GM21529 (cell line): Measurements from ENCODE around the gene NPW.
"Not testable (repeated sequence)": the region's sequence is repeated elsewhere in the genome, so short reads cannot be mapped to it uniquely, and the experiment has no call there.

Experiments used
- ATAC-seq: cut with Tn5 transposase; IDR thresholded peaks from one replicate; pipeline ENCODE4 v1.9.1; 2021; ENCODE audit not compliant: unreplicated experiment

NPW gene

DNA sequence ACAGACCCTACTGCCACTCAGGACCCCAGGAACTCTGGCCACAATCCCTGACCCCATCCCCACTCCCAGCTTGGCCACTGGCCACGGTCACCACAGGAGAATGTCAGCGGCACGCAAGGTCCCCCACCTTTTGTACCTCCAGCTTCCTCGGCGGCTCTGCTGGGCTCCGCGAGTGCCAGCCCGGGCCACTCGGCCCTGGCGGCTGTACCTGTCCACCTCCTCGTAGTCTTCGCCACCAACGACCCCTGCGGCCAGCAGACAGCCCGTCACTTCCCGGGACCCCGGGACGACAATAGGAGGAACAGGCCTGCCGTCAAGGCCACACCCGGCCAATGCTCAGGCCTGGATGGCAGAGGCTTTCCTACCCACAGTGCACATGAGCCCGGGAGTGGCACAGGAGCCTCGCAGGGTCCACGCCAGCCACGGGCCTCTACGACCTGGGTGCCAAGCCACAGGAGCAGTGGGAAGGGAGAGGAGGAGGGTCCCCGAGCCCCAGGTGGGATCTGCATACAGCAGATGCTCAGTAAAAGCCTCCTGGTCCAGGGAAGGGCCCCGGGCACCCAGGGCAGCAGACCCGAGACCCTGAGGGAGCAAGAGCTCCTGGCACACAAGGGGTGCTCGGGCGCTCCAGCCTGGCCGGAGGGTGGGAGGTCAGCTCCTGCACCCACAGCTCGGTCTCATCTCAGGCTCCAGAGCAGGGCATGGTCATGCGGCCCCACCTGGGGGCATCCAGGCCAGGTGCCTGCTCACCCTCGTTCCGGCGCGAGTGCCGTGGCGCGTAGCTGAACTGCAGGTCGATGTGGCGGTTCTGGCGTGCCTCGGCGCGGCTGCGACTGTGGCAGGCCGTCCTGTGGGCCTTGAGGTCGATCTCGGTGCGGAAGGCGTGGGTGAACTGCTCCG, 17.9 kb upstream of the NPW start:
- ATAC-seq = no peak

DNA sequence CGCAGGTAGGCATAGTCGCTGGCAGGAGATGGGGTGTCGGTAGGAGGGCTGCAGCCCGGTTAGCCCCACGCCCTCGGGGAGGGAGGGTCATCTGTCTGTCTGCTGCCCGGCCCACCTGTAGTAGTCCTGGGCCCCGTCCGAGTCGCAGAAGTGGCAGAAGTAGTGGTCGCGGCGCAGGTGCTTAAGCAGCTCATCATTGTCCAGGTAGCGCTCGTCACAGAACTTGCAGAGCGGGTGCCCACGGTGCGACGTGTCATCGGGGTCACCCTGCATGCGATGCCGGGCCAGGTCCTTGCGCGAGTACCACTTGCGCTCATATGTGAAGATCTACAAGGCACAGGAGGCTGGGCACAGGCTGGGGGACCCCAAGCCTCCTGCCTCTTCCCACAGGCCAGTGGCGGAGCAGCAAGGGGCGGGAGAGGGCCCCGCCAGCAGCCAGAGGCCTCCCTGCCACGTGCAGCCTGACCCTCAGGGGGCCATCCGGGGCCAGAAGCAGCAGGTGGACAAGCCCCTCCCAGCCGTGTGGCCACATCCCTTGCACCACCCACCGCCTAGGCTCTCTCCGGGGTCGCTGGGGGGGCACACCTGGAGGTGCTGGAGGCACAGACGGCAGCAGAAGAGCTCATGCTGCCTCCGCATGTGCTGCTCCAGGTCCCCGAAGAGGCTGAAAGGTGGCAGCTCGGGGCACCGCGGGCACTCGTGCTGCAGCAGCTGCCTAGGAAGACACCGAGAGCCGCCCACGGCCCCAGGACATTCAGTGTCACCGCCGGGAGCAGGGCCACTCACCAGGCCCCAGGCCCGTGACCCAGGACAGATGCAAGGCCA, 17.0 kb upstream of the NPW start:
- no peak for ATAC-seq

DNA sequence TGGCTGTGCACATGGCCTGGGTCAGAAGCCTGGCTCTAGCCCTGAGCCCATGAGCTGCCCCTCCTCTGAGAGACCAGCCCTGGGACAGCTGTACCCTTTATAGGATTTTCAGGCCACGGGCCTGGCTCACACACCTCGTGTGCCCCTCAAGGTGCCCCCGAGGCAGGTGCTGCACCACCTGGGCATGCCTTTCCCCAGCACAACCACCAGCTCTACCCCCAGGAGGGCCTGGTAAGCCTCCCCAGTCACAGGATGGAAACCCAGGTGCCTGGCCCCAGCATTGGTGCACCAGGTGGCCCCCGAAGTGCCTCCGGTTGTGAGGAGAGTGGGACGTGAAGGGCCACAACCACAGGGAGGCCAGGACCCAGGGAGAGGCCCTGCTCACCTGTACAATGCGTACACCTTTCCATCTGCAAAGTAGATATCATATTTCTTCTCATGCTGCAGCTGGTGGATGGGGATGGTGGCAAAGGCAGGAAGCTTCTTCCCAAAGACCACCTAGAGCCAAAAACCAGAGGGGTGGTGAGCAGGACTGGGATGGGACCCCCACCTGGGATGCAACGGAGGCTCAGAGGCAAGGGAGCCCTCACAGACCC, 16.3 kb upstream of the NPW start:
- ATAC-seq = no peak

DNA sequence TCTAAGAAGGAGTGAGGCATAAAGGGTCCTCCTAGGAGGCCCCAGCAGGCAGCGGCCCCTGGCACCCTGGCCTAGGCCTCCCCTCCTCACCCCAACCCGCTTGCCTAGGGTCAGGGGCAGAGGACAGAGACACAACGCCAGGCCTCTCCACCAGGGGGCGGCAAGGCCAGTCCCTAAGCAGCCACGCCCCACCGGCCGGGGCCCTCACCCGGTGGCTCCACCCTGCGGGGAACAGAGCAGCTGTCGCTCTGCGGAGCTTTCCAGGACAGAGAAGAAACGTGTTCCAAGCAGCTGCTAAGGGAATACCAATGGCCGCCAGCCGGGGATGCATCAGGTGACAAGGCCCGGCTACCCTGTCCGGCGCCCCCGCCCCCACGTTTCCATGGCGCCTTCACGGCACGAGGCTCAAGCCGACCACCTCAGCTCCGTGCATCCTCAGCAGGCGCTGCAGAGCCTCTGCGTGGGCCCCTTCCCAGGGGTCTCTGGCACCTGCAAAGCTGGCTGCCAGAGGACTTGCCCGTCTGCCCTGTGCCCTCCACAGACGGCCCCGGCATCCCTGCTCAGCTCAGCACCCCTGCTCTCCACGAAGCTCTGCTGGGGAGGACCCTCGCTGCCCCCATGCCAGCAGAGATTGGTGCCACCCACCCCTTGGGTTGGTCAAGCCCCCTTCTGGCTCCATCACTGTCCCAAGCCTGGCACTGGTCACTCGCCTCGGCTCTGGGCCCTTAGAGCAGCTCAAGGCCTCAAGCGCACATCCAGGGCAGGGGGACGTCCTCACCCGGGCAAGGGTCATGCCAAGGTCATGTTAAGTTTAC, 15.6 kb upstream of the NPW start:
- ATAC-seq = peak; percentile 61

DNA sequence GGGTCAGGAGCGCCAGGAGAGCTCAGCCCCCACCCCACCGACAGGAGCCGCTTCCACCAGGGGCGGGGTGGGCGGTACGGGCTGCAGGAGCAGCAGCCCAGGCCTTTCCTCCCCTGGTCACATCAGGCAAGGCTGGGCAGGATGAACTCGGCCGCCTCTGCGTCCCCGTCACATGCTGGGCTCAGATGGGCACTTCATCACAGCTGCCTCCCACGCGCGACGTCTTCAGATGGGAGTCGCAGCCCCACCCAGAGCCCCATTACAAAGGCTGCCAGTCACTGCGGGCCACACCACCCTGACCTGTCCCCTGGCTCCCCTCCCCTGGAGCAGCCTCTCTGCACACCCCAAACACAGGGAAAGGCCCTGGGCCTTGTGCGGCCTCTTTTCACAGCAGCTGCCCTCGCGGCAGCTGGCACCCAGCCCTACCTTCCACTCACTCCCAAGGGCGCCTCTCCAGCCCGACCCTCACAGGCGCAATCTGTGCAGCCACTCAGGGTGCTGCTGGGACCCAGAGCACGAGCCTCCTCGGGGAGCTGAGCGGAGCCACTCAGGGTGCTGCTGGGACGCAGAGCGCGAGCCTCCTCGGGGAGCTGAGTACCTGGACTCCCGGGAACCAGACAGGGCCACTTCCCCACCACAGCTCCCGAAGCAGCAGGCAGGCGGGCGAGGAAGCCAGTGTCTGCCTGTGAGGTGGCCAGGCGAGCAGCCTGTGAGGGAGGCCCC, 14.6 kb upstream of the NPW start:
- no peak for ATAC-seq

DNA sequence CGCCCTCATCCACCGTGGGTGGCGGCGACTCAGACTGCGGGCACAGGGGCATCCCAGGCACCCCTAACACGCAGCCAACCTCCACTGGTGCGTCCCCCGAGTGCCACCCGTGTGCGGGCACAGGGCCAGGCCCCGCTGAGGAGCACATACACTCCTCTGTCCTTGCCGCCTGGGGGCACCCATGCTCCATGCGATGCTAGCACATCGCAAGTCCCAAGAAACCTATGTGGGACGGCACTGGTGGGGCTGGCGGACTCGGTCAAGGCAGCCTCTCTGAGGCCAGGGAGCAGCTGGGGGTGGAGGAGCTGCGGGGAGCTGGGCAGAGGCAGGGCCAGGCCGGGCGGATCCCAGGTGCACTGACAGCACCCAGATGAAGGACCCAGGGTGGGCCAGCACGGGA, 13.9 kb upstream of the NPW start:
- ATAC-seq = no peak

DNA sequence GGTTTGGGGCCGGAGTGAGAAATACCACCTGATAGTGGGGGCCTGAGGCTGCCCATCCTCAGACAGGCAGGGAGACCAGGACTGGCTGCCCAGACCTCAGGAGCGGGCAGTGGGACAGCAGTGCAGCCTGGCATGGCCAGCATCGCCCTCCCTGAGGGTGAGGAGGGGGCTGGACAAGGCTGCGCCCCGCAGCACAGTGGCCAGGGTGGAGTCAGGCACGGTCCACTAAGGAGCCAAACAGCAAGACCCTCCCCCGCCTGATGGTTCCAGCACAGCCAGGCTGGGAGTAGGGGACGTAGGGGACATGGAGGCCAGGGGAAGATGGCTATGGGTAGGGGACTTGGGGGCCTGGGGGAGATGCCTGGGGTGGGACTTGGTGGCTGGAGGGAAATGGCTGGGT, 13.3 kb upstream of the NPW start:
- ATAC-seq = no peak

DNA sequence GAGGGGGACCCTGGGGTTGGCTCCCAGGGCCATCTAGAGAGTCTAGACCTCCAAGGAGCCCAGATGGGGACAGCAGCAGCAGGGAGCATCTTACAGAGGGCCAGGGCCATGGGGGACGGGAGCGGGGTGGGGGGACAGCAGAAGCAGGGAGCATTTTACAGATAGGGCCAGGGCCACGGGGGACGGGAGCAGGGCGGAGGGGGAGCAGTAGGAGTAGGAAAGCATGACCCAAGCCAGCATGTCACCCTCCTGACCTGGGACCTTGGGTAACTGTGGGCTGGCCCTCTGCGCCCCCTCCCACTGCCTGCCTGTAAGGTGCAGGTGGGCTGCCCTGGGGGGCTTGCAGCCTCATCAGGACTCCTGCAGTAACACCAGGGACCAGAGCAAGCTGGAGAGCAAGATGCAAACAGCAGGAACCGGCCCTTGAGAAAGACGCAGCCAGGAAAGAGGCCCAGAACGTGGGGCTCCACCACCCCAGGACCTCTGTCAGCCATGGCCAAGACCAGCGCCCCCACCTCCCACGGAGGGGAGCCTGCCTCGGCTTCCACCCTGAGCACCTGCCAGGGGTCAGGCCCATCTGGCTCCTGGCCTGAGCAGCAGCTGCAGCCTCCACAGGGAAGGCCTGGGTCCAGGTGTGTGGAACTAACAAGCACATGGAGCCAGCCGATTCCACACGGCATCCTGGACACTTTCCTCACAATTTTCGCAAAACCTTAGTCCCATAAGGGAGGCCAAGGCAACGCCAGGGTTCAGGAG, 12.3 kb upstream of the NPW start:
- no peak for ATAC-seq

DNA sequence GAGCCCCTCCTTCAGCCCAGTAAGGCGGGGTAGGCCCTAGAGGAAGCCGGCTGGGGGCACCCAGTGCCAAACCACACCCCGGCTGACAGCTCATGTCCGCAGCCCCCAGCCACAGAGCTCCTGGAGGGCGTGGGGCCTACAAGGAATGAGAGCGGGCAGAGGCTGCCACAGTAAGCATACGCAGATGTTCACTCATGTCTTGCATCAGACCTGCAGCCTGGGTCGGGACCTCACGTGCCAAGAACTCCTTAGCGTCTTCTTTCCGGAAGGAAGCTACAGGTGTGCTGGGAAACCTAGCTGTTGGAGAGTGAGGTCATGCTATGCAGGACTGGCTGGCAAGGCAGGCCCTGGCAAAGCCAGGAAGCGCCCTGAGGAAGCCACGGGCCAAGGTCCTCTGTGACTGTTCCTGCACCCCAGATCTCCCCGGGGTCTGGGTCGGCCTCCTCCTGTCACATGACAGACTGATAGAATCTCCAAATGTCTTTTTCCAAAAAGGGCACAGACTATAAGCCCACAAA, 11.5 kb upstream of the NPW start:
- ATAC-seq = no peak

DNA sequence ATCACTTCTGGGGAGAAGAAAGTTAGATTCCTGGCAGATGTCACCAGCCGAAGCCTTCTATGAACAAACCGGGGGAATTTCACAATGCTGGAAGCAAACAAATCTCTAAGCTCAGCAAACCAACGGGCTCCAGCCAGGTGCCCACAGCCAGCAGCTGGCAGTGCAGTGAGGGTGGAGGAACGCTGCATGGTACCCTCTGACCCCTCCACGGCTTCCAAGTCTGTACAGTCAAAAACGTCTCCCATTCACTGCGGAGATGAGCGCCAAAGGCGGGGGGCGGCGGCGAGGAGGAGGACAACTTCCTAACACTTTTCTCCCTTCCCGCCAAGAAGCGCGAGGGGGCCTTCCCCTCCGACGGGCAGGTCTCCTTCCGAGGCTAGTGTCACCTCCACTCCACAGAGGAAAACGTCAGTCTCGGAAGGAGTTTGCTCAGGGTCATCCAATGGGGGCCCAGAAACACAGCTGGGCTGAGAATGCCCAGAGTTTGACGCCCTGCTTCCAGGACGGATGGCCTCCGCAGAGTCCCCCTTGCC, 10.9 kb upstream of the NPW start:
- ATAC-seq = no peak

DNA sequence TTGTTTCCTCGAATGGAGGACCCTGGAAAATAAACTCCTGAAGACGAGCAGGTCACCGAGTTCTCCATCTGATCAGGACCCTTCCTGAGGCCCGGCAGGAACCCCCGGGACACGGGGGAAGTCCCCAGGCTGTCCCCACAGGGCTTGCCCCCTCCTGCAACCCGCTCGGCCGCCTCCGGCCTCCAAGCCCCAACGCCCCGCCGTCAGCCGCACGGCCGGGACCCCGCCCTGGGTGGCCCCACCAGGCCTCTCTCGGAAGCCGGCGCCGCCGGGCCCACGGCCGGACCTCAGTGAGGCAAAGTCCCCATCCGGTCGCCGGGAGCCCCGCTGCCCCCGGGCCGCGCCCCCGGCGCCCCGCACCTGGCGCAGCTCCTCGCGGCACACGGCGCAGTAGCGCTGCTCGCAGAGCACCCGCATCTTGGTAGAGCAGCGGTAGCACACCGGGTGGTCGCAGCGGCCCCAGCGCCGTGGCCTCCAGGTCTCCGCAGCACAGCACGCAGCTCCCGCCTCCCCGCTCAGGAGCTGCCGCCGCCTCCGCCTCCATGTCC, 10.3 kb upstream of the NPW start:
- ATAC-seq = peak; percentile 36

DNA sequence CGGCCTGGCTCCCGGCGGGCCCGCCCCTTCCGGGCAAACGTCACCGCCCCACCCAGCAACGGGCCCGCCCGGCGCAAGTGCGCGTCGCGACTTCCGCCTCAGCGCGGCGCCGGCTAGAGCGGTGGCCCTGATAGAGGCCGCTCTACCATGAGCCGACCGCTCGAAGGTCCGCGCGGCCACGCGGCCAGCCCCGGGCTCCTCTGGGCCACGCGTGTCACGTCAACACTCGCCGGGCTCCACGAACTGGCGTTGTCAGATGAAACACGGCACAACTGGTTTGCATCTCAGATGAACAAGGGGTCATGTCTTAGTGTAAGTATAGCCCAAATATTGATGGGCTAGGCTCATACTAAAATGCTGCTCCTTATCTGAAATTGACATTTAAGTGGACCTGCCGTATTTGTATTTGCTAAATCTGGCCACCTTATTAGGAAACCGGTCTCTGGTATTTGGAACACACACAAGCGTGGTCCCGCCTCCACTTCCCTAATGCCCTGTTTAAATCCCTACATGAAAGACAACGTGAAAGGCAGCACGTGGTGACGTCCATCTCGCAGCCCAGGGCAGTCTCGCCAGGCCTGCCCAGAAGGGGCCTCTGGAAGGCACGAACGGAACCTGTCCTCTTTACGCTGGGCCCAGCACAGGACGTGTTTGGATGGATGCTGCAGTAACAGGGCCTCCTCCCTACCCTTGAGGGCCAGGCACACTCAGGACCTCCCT, 9.6 kb upstream of the NPW start, which contains the start of gene ZNF598:
Gene ZNF598 (minus strand): TSS at position 31 of the 720 bp plus-strand sequence.
- ATAC-seq = peak; percentile 79

DNA sequence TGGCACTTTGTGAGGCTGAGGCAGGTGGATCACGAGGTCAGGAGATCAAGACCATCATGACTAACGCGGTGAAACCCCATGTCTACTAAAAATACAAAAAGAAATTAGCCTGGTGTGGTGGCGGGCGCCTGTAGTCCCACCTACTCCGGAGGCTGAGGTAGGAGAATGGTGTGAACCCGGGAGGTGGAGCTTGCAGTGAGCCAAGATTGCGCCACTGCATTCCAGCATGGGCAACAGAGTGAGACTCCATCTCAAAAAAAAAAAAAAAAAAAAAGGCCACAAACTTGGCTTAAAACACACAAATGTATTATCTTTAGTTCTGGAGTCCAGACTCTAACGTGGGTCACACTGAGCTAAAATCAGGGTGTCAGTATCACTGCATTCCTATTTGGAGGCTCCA, 7.9 kb upstream of the NPW start:
- not testable (repeated sequence) for ATAC-seq

DNA sequence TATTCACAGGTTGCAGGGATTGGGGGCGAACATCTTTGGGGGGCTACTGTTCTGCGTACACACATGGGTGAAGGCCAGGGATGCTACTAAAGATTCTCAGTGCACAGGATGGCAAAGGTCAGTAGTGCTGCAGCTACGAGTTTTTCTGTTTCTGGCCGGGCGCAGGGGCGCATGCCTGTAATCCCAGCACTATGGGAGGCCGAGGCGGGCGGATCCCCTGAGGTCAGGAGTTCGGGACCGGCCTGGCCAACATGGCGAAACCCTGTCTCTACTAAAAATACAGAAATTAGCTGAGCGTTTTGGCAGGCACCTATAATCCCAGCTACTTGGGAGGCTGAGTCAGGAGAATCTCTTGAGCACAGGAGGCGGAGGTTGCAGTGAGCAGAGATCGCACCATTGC, 6.1 kb upstream of the NPW start:
- no peak for ATAC-seq

DNA sequence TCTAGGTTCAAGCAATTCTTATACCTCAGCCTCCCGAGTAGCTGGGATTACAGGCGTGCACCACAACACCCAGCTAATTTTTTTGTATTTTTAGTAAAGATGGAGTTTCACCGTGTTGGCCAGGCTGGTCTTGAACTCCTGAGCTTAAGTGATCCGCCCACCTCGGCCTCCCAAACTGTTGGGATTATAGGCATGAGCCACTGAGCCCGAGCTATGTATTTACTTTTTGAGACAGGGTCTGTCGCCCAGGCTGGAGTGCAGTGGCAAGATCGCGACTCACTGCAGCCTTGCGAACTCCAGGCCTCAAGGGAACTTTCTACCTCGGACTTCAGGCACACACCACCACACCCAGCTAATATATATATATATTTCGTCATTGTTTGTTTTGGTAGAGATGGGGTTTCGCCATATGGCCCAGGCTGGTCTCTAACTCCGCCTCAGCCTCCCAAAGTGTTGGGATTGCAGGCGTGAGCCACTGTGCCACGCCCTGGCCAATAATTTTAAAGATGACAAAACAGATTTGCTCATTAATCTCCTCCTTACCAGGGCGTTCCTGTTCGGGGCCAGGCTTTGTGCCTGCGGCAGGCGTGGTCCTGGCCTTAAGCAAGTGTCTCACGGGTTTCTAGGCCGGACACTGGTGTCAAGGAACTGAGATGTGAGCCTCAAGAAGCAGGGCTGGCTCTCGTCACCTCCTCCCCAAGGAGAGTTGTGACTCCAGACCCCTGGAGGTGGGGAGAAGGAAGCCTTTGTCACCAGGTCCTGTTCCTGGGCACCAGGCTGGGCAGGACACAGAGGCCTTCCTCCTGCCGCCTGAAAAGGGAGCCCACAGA, 4.3 kb upstream of the NPW start:
- no peak for ATAC-seq

DNA sequence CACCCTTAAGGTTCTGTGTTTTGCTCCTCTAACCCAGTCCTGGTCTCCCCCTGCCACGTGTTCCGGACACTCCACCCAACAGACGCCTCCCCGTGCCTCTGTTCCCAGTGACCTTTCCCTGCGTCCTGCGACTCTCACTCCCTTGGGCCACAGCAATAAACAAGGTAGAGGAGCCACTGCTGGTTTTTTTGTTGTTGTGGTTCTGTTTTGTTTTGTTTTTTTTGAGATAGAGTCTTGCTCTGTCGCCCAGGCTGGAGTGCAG, 3.7 kb upstream of the NPW start:
- ATAC-seq = no peak

DNA sequence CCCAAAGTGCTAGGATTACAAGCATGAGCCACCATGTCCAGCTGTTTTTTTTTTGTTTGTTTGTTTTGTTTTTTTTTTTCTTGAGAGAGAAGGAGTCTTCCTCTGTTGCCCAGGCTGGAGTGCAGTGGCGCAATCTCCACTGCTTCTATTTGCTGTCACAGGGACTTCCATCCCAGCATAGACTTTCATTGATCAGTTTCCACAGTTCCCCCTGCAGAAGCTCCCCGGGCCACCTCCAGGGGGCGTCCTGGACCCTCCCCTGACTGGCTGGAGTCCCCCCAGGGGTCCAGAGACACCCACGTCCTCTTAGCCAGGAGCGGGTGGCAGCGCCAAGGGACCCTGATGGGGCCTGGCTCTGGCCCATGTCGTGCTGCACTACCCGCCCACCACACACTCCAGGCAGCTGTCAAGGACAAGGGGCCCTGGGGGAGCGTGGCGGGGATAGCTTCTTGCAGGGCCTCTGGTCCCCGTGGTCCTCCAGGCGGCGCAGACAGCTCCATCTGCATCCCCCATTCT, 3.1 kb upstream of the NPW start:
- ATAC-seq = no peak
